ENCODE measurements around the gene GTPBP3. TPM values are rescaled to one million over a fixed set of nuclear protein-coding genes. Genes with fewer than 3 reads are reported as not detected.

Gene GTPBP3
- total and polyA plus RNA-seq, 9 of the 15 experiments (the other 6 are each of a cell fraction or from before 2014, with no cell fraction given): 4.9 to 124 (median 22.6) TPM

DNA sequence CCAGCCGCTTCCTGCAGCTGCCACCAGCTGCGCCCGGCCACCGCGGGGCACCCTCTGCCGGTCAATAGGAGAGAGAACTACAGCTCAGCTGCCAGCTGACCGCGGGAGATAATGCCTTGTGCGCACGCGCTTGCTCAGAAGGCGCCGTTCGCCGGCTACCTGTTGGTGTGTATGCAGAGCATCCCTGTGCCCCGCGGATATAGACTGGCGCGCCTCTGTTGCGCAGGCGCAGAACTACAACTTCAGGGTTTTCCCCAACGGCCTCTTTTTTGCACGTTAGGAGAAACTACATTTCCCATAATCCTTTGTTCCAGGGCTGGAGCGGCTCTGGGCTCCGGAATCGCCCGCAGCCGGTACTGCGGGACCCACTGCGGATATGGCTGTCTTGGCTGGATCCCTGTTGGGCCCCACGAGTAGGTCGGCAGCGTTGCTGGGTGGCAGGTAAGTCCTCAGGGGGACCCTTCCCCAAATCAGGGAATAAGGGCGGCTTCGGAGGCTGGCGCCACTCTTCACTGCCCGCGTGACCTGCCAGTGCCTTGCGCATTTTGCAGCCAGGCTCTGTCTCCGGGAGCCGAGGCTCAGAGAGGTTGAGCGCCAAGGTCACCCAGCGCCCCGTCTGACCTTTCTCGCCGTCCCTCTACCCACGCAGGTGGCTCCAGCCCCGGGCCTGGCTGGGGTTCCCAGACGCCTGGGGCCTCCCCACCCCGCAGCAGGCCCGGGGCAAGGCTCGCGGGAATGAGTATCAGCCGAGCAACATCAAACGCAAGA, 31.7 kb upstream of the GTPBP3 start, which contains the start of gene MRPL34 (continued):
- TF ChIP-seq TAF1 (IDR thresholded peaks at IDR 0.05; ENCODE audit: control insufficient read depth, extremely low read depth, insufficient read depth, low read length, severe bottlenecking) (peak; percentile 71), ELF1 (tag; IDR thresholded peaks at IDR 0.05) (peak; percentile 54; the same call in 1 of the 2 replicates), TBP (optimal IDR thresholded peaks at IDR 0.05; ENCODE audit: low read depth, low read length) (peak; percentile 78), SP1 (CRISPR knock-in tag; IDR thresholded peaks at IDR 0.05) (peak; percentile 75; the same call in 1 of the 2 replicates), CBFA2T3 (IDR thresholded peaks at IDR 0.05) (peak; percentile 77), EGR1 (conservative IDR thresholded peaks at IDR 0.05) (peak; percentile 62), MTA3 (IDR thresholded peaks at IDR 0.05; ENCODE audit: borderline replicate concordance) (peak; percentile 78; the same call in 1 of the 2 replicates), DMBX1 (CRISPR knock-in tag; IDR thresholded peaks at IDR 0.05; ENCODE audit: borderline replicate concordance) (0 out of 2 replicates have a peak, but pooled peaks have one; percentile 36), SMARCA4 (IDR thresholded peaks at IDR 0.05) (peak; percentile 21; the same call in 1 of the 2 replicates), MXI1 (IDR thresholded peaks at IDR 0.05; ENCODE audit: low read depth, low read length) (peak; percentile 36), POLR2B (IDR thresholded peaks at IDR 0.05; ENCODE audit: low read depth, partially characterized antibody) (peak; percentile 65), RAD21 (CRISPR knock-in tag; conservative IDR thresholded peaks at IDR 0.05 in 1 of 2, IDR thresholded peaks at IDR 0.05 in 1 of 2) (peak; percentile 61 to 66), RBM17 (IDR thresholded peaks at IDR 0.05; ENCODE audit: borderline replicate concordance, low read depth, low read length) (no peak), SMC3 (conservative IDR thresholded peaks at IDR 0.05; ENCODE audit: insufficient read depth, low read depth, low read length) (peak; percentile 56)
- TF ChIP-seq, protein P1, sequence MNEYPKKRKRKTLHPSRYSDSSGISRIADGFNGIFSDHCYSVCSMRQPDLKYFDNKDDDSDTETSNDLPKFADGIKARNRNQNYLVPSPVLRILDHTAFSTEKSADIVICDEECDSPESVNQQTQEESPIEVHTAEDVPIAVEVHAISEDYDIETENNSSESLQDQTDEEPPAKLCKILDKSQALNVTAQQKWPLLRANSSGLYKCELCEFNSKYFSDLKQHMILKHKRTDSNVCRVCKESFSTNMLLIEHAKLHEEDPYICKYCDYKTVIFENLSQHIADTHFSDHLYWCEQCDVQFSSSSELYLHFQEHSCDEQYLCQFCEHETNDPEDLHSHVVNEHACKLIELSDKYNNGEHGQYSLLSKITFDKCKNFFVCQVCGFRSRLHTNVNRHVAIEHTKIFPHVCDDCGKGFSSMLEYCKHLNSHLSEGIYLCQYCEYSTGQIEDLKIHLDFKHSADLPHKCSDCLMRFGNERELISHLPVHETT (CRISPR knock-in tag; conservative IDR thresholded peaks at IDR 0.05 in 1 of 2, IDR thresholded peaks at IDR 0.05 in 1 of 2): 0 out of 4 replicates have a peak, but pooled peaks of 1 of the 2 experiments have one; percentile 30
- TF ChIP-seq, protein P2, sequence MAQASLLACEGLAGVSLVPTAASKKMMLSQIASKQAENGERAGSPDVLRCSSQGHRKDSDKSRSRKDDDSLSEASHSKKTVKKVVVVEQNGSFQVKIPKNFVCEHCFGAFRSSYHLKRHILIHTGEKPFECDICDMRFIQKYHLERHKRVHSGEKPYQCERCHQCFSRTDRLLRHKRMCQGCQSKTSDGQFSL (CRISPR knock-in tag; IDR thresholded peaks at IDR 0.05): no peak
- TF ChIP-seq, protein P2 (tag; IDR thresholded peaks at IDR 0.05): no peak
- TF ChIP-seq, protein P3, sequence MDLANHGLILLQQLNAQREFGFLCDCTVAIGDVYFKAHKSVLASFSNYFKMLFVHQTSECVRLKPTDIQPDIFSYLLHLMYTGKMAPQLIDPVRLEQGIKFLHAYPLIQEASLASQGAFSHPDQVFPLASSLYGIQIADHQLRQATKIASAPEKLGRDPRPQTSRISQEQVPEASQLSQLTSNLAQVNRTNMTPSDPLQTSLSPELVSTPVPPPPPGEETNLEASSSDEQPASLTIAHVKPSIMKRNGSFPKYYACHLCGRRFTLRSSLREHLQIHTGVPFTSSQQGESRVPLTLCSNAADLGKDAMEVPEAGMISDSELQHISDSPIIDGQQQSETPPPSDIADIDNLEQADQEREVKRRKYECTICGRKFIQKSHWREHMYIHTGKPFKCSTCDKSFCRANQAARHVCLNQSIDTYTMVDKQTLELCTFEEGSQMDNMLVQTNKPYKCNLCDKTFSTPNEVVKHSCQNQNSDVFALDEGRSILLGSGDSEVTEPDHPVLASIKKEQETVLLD (IDR thresholded peaks at IDR 0.05): peak; percentile 97
- TF ChIP-seq, protein P4, sequence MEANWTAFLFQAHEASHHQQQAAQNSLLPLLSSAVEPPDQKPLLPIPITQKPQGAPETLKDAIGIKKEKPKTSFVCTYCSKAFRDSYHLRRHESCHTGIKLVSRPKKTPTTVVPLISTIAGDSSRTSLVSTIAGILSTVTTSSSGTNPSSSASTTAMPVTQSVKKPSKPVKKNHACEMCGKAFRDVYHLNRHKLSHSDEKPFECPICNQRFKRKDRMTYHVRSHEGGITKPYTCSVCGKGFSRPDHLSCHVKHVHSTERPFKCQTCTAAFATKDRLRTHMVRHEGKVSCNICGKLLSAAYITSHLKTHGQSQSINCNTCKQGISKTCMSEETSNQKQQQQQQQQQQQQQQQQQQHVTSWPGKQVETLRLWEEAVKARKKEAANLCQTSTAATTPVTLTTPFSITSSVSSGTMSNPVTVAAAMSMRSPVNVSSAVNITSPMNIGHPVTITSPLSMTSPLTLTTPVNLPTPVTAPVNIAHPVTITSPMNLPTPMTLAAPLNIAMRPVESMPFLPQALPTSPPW (CRISPR knock-in tag; IDR thresholded peaks at IDR 0.05): peak; percentile 53
- TF ChIP-seq, protein P5, sequence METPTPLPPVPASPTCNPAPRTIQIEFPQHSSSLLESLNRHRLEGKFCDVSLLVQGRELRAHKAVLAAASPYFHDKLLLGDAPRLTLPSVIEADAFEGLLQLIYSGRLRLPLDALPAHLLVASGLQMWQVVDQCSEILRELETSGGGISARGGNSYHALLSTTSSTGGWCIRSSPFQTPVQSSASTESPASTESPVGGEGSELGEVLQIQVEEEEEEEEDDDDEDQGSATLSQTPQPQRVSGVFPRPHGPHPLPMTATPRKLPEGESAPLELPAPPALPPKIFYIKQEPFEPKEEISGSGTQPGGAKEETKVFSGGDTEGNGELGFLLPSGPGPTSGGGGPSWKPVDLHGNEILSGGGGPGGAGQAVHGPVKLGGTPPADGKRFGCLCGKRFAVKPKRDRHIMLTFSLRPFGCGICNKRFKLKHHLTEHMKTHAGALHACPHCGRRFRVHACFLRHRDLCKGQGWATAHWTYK (CRISPR knock-in tag; IDR thresholded peaks at IDR 0.05): peak; percentile 55; the same call in 1 of the 2 replicates
